GM20000 (cell line): Measurements from ENCODE around the gene EXOC6B.

Experiments used
- DNase-seq: peaks from one replicate; pipeline ENCODE4 v3.0.0; 2012; ENCODE audit warnings: low spot score
- TF ChIP-seq, protein P1 (sequence below): IDR thresholded peaks from 2 replicates; pipeline ENCODE4 v1.5.1; 2012; ENCODE audit warnings: mild to moderate bottlenecking, control low read depth; ENCODE audit errors: extremely low read depth, missing control alignments

The EXOC6B gene

DNA sequence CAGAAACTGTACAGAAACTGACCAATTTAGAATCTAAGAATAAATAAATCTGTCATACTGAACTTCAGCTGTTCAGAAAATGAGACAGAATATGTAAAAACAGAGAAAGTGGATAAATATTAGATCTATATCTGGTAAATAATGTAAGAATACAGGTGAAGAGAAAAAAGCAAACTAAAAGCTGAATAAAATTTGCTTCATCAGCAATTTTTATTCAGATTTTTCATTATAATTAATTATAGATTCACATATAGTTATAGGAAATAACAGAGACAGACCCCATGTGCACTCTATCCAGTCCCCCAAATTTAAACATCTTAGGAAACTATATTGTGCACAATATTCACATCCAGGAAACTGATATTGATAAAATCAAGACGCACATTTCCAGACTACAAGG is 299.2 kb downstream of the EXOC6B start:
- TF ChIP-seq, protein P1, sequence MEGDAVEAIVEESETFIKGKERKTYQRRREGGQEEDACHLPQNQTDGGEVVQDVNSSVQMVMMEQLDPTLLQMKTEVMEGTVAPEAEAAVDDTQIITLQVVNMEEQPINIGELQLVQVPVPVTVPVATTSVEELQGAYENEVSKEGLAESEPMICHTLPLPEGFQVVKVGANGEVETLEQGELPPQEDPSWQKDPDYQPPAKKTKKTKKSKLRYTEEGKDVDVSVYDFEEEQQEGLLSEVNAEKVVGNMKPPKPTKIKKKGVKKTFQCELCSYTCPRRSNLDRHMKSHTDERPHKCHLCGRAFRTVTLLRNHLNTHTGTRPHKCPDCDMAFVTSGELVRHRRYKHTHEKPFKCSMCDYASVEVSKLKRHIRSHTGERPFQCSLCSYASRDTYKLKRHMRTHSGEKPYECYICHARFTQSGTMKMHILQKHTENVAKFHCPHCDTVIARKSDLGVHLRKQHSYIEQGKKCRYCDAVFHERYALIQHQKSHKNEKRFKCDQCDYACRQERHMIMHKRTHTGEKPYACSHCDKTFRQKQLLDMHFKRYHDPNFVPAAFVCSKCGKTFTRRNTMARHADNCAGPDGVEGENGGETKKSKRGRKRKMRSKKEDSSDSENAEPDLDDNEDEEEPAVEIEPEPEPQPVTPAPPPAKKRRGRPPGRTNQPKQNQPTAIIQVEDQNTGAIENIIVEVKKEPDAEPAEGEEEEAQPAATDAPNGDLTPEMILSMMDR = no peak
- DNase-seq = no peak

GRCh38 chr2:72524071-72524470 is 301.8 kb downstream of the EXOC6B start:
- no peak for DNase-seq
- TF ChIP-seq, protein P1 = no peak

DNA sequence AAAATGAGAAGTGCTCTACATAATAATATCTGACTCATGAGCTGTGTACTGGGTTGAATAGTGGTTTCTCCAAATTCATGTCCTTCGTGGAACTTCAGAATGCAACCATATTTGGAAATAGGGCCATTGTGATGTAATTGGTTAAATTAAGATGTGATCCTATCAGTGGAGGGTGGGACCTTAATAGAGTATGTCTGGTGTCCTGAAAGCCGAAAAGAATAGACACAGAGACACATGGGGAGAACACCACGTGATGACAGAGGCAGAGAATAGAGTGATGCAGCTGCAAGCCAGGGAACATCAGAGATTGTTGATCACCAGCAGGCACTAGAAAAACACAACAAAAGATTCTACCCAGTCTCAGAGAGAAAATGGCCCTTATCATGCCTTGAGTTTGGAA is 310.1 kb downstream of the EXOC6B start:
- TF ChIP-seq, protein P1 = no peak
- DNase-seq = no peak

DNA sequence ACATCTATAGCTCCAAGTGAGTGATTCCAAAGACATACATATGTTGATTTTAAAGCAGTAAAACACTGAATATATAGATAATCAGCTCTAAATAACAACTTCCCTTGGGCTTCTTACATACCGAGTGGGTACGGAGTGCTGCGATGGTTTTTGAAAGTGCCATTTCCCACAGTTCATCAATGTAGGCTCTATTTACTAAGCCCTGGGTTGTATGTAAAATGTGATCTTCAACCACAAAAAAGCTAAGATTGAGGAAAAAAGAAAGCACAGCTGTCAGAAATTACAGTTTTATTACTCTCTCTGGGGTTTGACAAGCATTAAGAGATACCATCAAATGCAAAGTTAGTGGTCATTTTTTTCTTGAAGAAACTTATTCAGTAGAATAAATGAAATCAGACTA is 312.8 kb downstream of the EXOC6B start:
- TF ChIP-seq, protein P1 = no peak
- DNase-seq = no peak

GRCh38 chr2:72512376-72512775 is 313.5 kb downstream of the EXOC6B start:
- TF ChIP-seq, protein P1 = no peak

DNA sequence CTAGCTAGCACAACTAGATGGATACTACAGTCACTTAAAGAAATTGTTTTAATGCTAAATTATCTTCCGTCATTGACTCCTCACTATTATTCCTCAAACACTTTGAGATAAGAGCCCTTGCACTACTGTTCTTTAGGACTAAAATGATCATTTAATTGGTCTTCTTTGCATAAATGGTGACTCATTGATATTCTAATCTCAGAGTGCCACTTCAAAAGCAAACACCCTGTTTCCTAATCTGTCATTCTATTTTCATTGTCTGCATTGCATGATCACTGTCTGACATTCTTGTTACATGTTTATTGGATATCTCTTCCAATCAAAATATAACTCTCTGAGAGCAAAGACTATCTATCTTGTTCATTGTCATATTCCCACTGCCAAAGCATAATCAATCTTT is 313.9 kb downstream of the EXOC6B start:
- TF ChIP-seq, protein P1 = no peak
- DNase-seq = no peak

More at GRCh38 chr2:72512376-72512775, 313.5 kb downstream of the EXOC6B start:
- no peak for DNase-seq

- TF ChIP-seq, protein P1 = no peak
- DNase-seq = no peak
Measured at GRCh38 chr2:72497763-72498162, 328.1 kb downstream of the EXOC6B start.
